Measurements from ENCODE around the gene DLG1.

The DLG1 gene

DNA sequence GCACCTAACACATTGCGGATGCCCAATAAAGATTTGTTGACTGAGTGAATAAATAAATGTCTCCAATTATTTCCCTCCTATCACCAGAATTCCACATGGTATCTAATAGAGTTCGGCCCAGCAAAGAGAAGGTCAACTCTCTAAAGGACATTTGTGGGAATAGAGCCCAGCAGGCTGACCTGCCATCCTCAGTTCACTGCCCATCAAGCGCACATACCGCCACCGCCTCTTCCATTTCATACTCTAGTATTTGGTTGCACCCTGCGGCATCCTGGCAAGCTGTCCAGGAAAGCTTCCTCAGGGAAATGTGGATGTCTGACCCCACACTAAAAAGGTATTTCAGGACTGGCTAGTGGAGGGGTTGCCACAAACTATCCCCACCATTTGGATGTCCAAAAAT lies 29.8 kb upstream of the DLG1 start:
- Histone ChIP-seq H3K4me3 (ENCODE audit: low read depth in 1 of 2, low read length in 1 of 2) (no peak overlapping the region), H3K27me3 (peaks cover 3% of the 10 kb centered on the region), H3K4me1 (ENCODE audit: control insufficient read depth in 1 of 2, insufficient read depth in 1 of 2, low read depth in 1 of 2, low read length in 1 of 2) (no peaks in the 10 kb centered on the region), H3K9me3 (no peaks in the 10 kb centered on the region), H3K36me3 (no peaks in the 10 kb centered on the region), H3K27ac (no peak overlapping the region)
- TF ChIP-seq, protein P1, sequence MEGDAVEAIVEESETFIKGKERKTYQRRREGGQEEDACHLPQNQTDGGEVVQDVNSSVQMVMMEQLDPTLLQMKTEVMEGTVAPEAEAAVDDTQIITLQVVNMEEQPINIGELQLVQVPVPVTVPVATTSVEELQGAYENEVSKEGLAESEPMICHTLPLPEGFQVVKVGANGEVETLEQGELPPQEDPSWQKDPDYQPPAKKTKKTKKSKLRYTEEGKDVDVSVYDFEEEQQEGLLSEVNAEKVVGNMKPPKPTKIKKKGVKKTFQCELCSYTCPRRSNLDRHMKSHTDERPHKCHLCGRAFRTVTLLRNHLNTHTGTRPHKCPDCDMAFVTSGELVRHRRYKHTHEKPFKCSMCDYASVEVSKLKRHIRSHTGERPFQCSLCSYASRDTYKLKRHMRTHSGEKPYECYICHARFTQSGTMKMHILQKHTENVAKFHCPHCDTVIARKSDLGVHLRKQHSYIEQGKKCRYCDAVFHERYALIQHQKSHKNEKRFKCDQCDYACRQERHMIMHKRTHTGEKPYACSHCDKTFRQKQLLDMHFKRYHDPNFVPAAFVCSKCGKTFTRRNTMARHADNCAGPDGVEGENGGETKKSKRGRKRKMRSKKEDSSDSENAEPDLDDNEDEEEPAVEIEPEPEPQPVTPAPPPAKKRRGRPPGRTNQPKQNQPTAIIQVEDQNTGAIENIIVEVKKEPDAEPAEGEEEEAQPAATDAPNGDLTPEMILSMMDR (IDR thresholded peaks at IDR 0.05), result no peak

DNA sequence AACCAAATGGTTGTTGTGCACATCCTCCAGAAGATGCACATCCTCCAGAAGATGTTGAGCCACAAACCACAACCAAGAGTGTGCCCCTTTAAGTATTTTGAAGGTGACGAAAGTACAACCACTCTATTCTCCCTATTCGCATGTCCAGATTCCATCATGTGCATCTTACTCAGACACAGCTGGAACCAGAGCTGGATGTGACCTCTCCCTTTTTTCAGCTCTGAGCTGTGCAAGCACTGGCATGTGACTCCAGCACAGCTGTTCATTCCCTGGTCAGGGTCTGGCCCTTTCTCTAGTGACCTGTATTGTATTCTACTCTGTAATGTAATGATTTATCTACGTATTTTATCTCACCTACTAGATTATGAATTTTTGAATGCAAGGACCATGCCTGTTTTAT lies 29.3 kb upstream of the DLG1 start:
- Histone ChIP-seq H3K9me3 (no peaks in the 10 kb centered on the region), H3K36me3 (no peaks in the 10 kb centered on the region), H3K27ac (no peak overlapping the region), H3K4me3 (ENCODE audit: low read depth in 1 of 2, low read length in 1 of 2) (no peak overlapping the region), H3K4me1 (ENCODE audit: control insufficient read depth in 1 of 2, insufficient read depth in 1 of 2, low read depth in 1 of 2, low read length in 1 of 2) (no peaks in the 10 kb centered on the region), H3K27me3 (peaks cover 3% of the 10 kb centered on the region)
- TF ChIP-seq, protein P1 (IDR thresholded peaks at IDR 0.05), result no peak

DNA sequence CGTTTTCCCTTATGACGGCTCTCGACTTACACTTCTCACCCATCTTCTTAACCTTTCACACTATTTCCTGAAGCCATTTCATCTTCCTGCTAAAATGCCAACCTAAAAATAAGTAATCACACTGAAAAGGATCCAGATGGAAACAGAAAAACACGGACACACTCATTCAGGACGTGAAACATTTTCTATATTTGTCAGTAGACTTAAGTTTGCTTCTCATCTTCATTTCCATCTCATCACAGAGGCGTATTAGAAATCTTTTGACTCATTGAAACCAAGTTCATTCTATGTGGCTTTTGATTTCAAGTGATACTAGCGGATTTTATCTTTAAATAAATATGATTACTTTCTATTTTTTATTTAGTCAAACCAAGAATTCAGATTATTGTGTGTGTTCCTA lies 27.4 kb upstream of the DLG1 start:
- H3K9me3 ChIP-seq, result no peaks in the 10 kb centered on the region
- no peaks in the 10 kb centered on the region for H3K36me3 ChIP-seq
- H3K27ac ChIP-seq, result no peak overlapping the region
- no peaks in the 10 kb centered on the region for H3K4me1 ChIP-seq (ENCODE audit: control insufficient read depth in 1 of 2, insufficient read depth in 1 of 2, low read depth in 1 of 2, low read length in 1 of 2)
- peaks cover 13% of the 10 kb centered on the region for H3K27me3 ChIP-seq
- TF ChIP-seq, protein P1 (IDR thresholded peaks at IDR 0.05), result no peak
- H3K4me3 ChIP-seq (ENCODE audit: low read depth in 1 of 2, low read length in 1 of 2), result no peak overlapping the region

DNA sequence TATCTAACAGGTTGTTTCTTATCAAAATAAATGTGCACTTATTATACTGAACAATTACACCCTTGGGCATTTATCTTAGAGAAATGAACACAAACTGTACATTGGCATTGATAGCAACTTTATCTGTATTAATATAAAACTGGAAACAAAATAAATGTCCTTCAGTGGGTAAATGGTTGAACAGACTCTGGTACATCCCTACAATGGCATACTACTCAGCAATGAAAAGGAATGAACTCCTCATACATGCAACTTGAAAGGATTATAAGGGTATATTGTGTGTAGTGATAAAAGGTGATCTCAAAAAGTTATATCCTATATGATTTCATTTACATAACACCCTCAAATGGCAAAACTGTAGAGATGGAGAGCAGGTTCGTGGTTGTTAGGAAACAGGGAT lies 23.7 kb upstream of the DLG1 start:
- Histone ChIP-seq H3K27me3 (peaks cover 46% of the 10 kb centered on the region), H3K27ac (no peak overlapping the region), H3K9me3 (no peaks in the 10 kb centered on the region), H3K4me3 (ENCODE audit: low read depth in 1 of 2, low read length in 1 of 2) (no peak overlapping the region), H3K36me3 (no peaks in the 10 kb centered on the region), H3K4me1 (ENCODE audit: control insufficient read depth in 1 of 2, insufficient read depth in 1 of 2, low read depth in 1 of 2, low read length in 1 of 2) (no peaks in the 10 kb centered on the region)
- TF ChIP-seq, protein P1 (IDR thresholded peaks at IDR 0.05), result no peak

GRCh38 chr3:197320582-197320981 lies 22.2 kb upstream of the DLG1 start:
- TF ChIP-seq, protein P1 (IDR thresholded peaks at IDR 0.05), result no peak

More at GRCh38 chr3:197320582-197320981, 22.2 kb upstream of the DLG1 start:
- Histone ChIP-seq H3K36me3 (no peaks in the 10 kb centered on the region), H3K27ac (no peak overlapping the region), H3K4me1 (ENCODE audit: control insufficient read depth in 1 of 2, insufficient read depth in 1 of 2, low read depth in 1 of 2, low read length in 1 of 2) (no peaks in the 10 kb centered on the region), H3K4me3 (ENCODE audit: low read depth in 1 of 2, low read length in 1 of 2) (no peak overlapping the region), H3K9me3 (no peaks in the 10 kb centered on the region), H3K27me3 (peaks cover 59% of the 10 kb centered on the region)
